Measurements from ENCODE around the gene ZNF25. TPM values are rescaled to one million over a fixed set of nuclear protein-coding genes. Genes with fewer than 3 reads are reported as not detected.
"Not testable (repeated sequence)": the region's sequence is repeated elsewhere in the genome, so short reads cannot be mapped to it uniquely, and the experiment has no call there.

ZNF25 gene
- polyA plus RNA-seq, 2 of the 4 experiments (the other 2 are of a cell fraction): 2.7 to 7.3 TPM

- ChIA-PET POLR2A (no interaction called here), CTCF (interaction anchor here (1.3 to 1.5 kb wide), 2 partner anchors 27 to 28 kb away, joined by 3 to 4 read pairs; partner anchors contain the start of gene ZNF25)
- WGBS (ENCODE audit: missing lambda C conversion rate): 88% methylated on average over 1 of the region's 1 CpG
- no peak overlapping the region for H3K4me2 ChIP-seq
- no peak overlapping the region for H3K4me3 ChIP-seq
- no peak for DNase-seq (ENCODE audit: low read depth in 1 of 2, low spot score in 1 of 2)
- no peak for ATAC-seq
- TF ChIP-seq NR3C1 (IDR thresholded peaks at IDR 0.05) (no peak), FOSB (CRISPR knock-in tag; IDR thresholded peaks at IDR 0.05) (no peak), TP53 (CRISPR knock-in tag; IDR thresholded peaks at IDR 0.05) (no peak), MYC (IDR thresholded peaks at IDR 0.05; ENCODE audit: borderline replicate concordance, low read length) (no peak), POLR2A (IDR thresholded peaks at IDR 0.05; ENCODE audit: low read length) (no peak), POLR2AphosphoS2 (conservative IDR thresholded peaks at IDR 0.05; ENCODE audit: low read length) (no peak), PHF8 (IDR thresholded peaks at IDR 0.05; ENCODE audit: borderline replicate concordance, low read depth) (no peak), CTCF (IDR thresholded peaks at IDR 0.05) (no peak)
- H3K27ac ChIP-seq: no peak overlapping the region
- FAIRE-seq: no peak
- H3K4me1 ChIP-seq: no peaks in the 10 kb centered on the region
- no peaks in the 10 kb centered on the region for H3K9me3 ChIP-seq
These were observed 27.1 kb upstream of the ZNF25 start for GRCh38 chr10:38003588-38003987.

GRCh38 chr10:38003026-38003425, 26.6 kb upstream of the ZNF25 start:
- ATAC-seq (no peak), DNase-seq (ENCODE audit: low read depth in 1 of 2, low spot score in 1 of 2) (no peak), FAIRE-seq (no peak)
- CTCF ChIA-PET: interaction anchor here (1.3 to 1.5 kb wide), 2 partner anchors 26 to 27 kb away, joined by 3 to 4 read pairs; partner anchors contain the start of gene ZNF25
- Histone ChIP-seq H3K4me1 (no peaks in the 10 kb centered on the region), H3K4me2 (no peak overlapping the region), H3K4me3 (no peak overlapping the region), H3K9me3 (no peaks in the 10 kb centered on the region), H3K27ac (no peak overlapping the region)
- WGBS (ENCODE audit: missing lambda C conversion rate): 80% methylated on average over 6 of the region's 6 CpGs
- TF ChIP-seq NR3C1 (IDR thresholded peaks at IDR 0.05) (no peak), ZSCAN20 (CRISPR knock-in tag; IDR thresholded peaks at IDR 0.05) (no peak), CBX8 (IDR thresholded peaks at IDR 0.05) (no peak), SMC3 (IDR thresholded peaks at IDR 0.05) (no peak), HOXB13 (CRISPR knock-in tag; IDR thresholded peaks at IDR 0.05; ENCODE audit: low read depth) (no peak), FOSB (CRISPR knock-in tag; IDR thresholded peaks at IDR 0.05) (no peak), SREBF2 (IDR thresholded peaks at IDR 0.05) (no peak)
- POLR2A ChIA-PET: no interaction called here

GRCh38 chr10:38000474-38000873, 24.0 kb upstream of the ZNF25 start:
- H3K9me3 ChIP-seq; FAIRE-seq; ATAC-seq; H3K27ac ChIP-seq; H3K4me3 ChIP-seq; DNase-seq (ENCODE audit: low read depth in 1 of 2, low spot score in 1 of 2); H3K4me2 ChIP-seq; H3K4me1 ChIP-seq; CTCF ChIA-PET; POLR2A ChIA-PET: not testable (repeated sequence)
- WGBS (ENCODE audit: missing lambda C conversion rate): 20% methylated on average over 1 of the region's 1 CpG

- H3K4me3 ChIP-seq; CTCF ChIA-PET; POLR2A ChIA-PET; ATAC-seq; H3K9me3 ChIP-seq; DNase-seq (ENCODE audit: low read depth in 1 of 2, low spot score in 1 of 2); H3K4me1 ChIP-seq; H3K4me2 ChIP-seq; FAIRE-seq; H3K27ac ChIP-seq: not testable (repeated sequence)
- 0% methylated on average over 2 of the region's 3 CpGs for WGBS (ENCODE audit: missing lambda C conversion rate)
These were observed 22.5 kb upstream of the ZNF25 start for GRCh38 chr10:37998920-37999319.

- ChIA-PET CTCF (no interaction called here), POLR2A (no interaction called here)
- Histone ChIP-seq H3K9me3 (no peaks in the 10 kb centered on the region), H3K27ac (no peak overlapping the region), H3K4me2 (no peak overlapping the region), H3K4me3 (no peak overlapping the region), H3K4me1 (no peaks in the 10 kb centered on the region)
- no peak; a peak in 1 of 6 replicates for ATAC-seq
- WGBS (ENCODE audit: missing lambda C conversion rate): 21% methylated on average over 2 of the region's 3 CpGs
- FAIRE-seq: no peak
- no peak for DNase-seq (ENCODE audit: low read depth in 1 of 2, low spot score in 1 of 2)
- no peak for TF ChIP-seq MAFK (IDR thresholded peaks at IDR 0.05; ENCODE audit: partially characterized antibody)
- no peak for TF ChIP-seq HOXA7 (CRISPR knock-in tag; IDR thresholded peaks at IDR 0.05)
- TF ChIP-seq CHD2 (IDR thresholded peaks at IDR 0.05; ENCODE audit: low read length, partially characterized antibody): no peak
- no peak for TF ChIP-seq CTCF (IDR thresholded peaks at IDR 0.05)
- no peak for TF ChIP-seq ESRRA (IDR thresholded peaks at IDR 0.05; ENCODE audit: borderline replicate concordance, low read length)
- no peak for TF ChIP-seq MAX (IDR thresholded peaks at IDR 0.05)
- TF ChIP-seq KDM5A (IDR thresholded peaks at IDR 0.05): no peak
- TF ChIP-seq JUN (IDR thresholded peaks at IDR 0.05): no peak
- no peak for TF ChIP-seq HOXB5 (CRISPR knock-in tag; IDR thresholded peaks at IDR 0.05)
- no peak for TF ChIP-seq ZFP36 (IDR thresholded peaks at IDR 0.05; ENCODE audit: borderline replicate concordance, partially characterized antibody)
- TF ChIP-seq FOSB (CRISPR knock-in tag; IDR thresholded peaks at IDR 0.05): no peak
- TF ChIP-seq HES2 (IDR thresholded peaks at IDR 0.05): no peak
- TF ChIP-seq CEBPB (IDR thresholded peaks at IDR 0.05): no peak
- no peak for TF ChIP-seq HDAC2 (IDR thresholded peaks at IDR 0.05)
- no peak for TF ChIP-seq HOXB13 (CRISPR knock-in tag; IDR thresholded peaks at IDR 0.05; ENCODE audit: low read depth)
- no peak for TF ChIP-seq FOSL2 (IDR thresholded peaks at IDR 0.05)
- TF ChIP-seq FOSL2 (CRISPR knock-in tag; IDR thresholded peaks at IDR 0.05): no peak
- TF ChIP-seq MYC (IDR thresholded peaks at IDR 0.05; ENCODE audit: borderline replicate concordance, low read length): no peak
These were observed 15.6 kb upstream of the ZNF25 start for GRCh38 chr10:37992083-37992482.

Data from A549 (cell line).